Esophagus muscularis mucosa (tissue), 4 donors: ENCODE measurements around the gene RAD18. TPM values are rescaled to one million over a fixed set of nuclear protein-coding genes. Genes with fewer than 3 reads are reported as not detected.
A peak's percentile ranks its signal among the peaks of the same experiment; 100 is the strongest.

ENCODE experiments used
- DNase-seq: peaks from one replicate; pipeline ENCODE4 v3.0.0-alpha.2; 2017; ENCODE audit errors: extremely low spot score
- H3K27ac ChIP-seq, 4 donors: fragments of 200-600 bp; sonication (generic); replicated peaks in 1 of 4; 1 replicate in 3 of 4; 2 replicates in 1 of 4; pipeline ENCODE4 v1.5.1; 2016 to 2019; ENCODE audit warnings: mild to moderate bottlenecking in 1 of 4
- H3K27me3 ChIP-seq, 4 donors: fragments of 200-600 bp; sonication (generic); one replicate each; pipeline versions ENCODE4 v1.5.1 to v1.6.0; 2016 to 2019
- H3K36me3 ChIP-seq, 4 donors: fragments of 200-600 bp; sonication (generic); one replicate each; pipeline ENCODE4 v1.5.1; 2016 to 2019
- H3K4me1 ChIP-seq, 4 donors: fragments of 200-600 bp; sonication (generic); one replicate each; pipeline ENCODE4 v1.5.1; 2016 to 2019
- H3K4me3 ChIP-seq, 4 donors: fragments of 200-600 bp; sonication (generic); 1 replicate in 2 of 4; 2 replicates in 2 of 4; pipeline ENCODE4 v1.5.1; 2016 to 2019; ENCODE audit warnings: mild to moderate bottlenecking in 4 of 4, moderate library complexity in 1 of 4
- H3K9me3 ChIP-seq, 4 donors: fragments of 200-600 bp; sonication (generic); 1 replicate in 3 of 4; 2 replicates in 1 of 4; pipeline ENCODE4 v1.5.1; 2016 to 2019
- CTCF ChIP-seq, 3 experiments: fragments of 200-600 bp in 2 of 3; fragments of 450-650 bp in 1 of 3; sonication (generic) in 2 of 3; IDR thresholded peaks; one replicate each; pipeline ENCODE4 v1.5.1; 2017 to 2019; ENCODE audit warnings: antibody characterized with exemption in 3 of 3, mild to moderate bottlenecking in 2 of 3, moderate library complexity in 1 of 3
- EP300 ChIP-seq: sonication (generic); formaldehyde crosslinking; IDR thresholded peaks from one replicate; pipeline ENCODE4 v1.6.1; 2017; ENCODE audit warnings: antibody characterized with exemption
- POLR2A ChIP-seq: fragments of 450-650 bp; IDR thresholded peaks from one replicate; pipeline ENCODE4 v1.6.1; 2017; ENCODE audit warnings: antibody characterized with exemption, moderate library complexity, mild to moderate bottlenecking, low read depth
- POLR2AphosphoS5 ChIP-seq, 2 donors: sonication (generic); formaldehyde crosslinking; IDR thresholded peaks; one replicate each; pipeline ENCODE4 v1.6.1; 2017; ENCODE audit warnings: antibody characterized with exemption in 2 of 2
- WGBS: methylation state at CpG from one replicate; pipeline ENCODE4 v1.1.5; 2018; 5-methylcytosine and 5-hydroxymethylcytosine counted together
- intact Hi-C: fragments of 100-400 bp; cut with DNase I; formaldehyde crosslinking; loops from one replicate; pipeline ENCODE4 v1.15.1; 2023
- total RNA-seq, 4 donors: library from RNA; depleted of rRNA; stranded (reverse); fragments of >200 nt; gene quantifications; one replicate each; pipeline versions ENCODE4 v1.1.0 to v1.2.1, GENCODE V29; 2016

The RAD18 gene
- total RNA-seq, 4 donors from 2014 or later = 3.4 to 6.6 (median 5.2) TPM

- TF ChIP-seq CTCF (IDR thresholded peaks at IDR 0.05) = no peak
- no peak for TF ChIP-seq EP300
- no peak for TF ChIP-seq POLR2AphosphoS5 (IDR thresholded peaks at IDR 0.05)
- TF ChIP-seq POLR2A = no peak
- no peak for DNase-seq
- Histone ChIP-seq H3K4me3 (no peak overlapping the region), H3K36me3 (peaks cover 0 to 6% (median 3%) of the 10 kb centered on the region in 4 donors), H3K4me1 (peaks cover 0 to 9% (median 5%) of the 10 kb centered on the region in 4 donors), H3K27me3 (peaks cover 0 to 4% (median 0%) of the 10 kb centered on the region in 4 donors), H3K9me3 (peaks cover 0 to 8% (median 4%) of the 10 kb centered on the region in 4 donors), H3K27ac (no peak overlapping the region)
- WGBS = 93% methylated on average over 6 of the region's 6 CpGs
- intact Hi-C loops = no loop called here
Observed at GRCh38 chr3:8984081-8984480, 20.8 kb upstream of the RAD18 start.

GRCh38 chr3:8983591-8983990 lies 20.3 kb upstream of the RAD18 start:
- DNase-seq = no peak
- H3K36me3 ChIP-seq = peaks cover 0 to 6% (median 3%) of the 10 kb centered on the region in 4 donors
- no peak overlapping the region for H3K27ac ChIP-seq
- 97% methylated on average over 5 of the region's 5 CpGs for WGBS
- peaks cover 0 to 9% (median 5%) of the 10 kb centered on the region in 4 donors for H3K4me1 ChIP-seq
- H3K4me3 ChIP-seq = no peak overlapping the region
- H3K27me3 ChIP-seq = peaks cover 0 to 9% (median 0%) of the 10 kb centered on the region in 4 donors
- H3K9me3 ChIP-seq = peaks cover 0 to 11% (median 7%) of the 10 kb centered on the region in 4 donors
- no peak for TF ChIP-seq CTCF (IDR thresholded peaks at IDR 0.05)
- intact Hi-C loops = no loop called here

- Histone ChIP-seq H3K4me3 (no peak overlapping the region), H3K36me3 (peaks cover 0 to 6% (median 3%) of the 10 kb centered on the region in 4 donors), H3K4me1 (peaks cover 0 to 5% (median 5%) of the 10 kb centered on the region in 4 donors), H3K27ac (no peak overlapping the region), H3K27me3 (peaks cover 0 to 14% (median 0%) of the 10 kb centered on the region in 4 donors), H3K9me3 (peaks cover 0 to 11% (median 7%) of the 10 kb centered on the region in 4 donors)
- no peak for DNase-seq
- WGBS = 64% methylated on average over 1 of the region's 1 CpG
- TF ChIP-seq EP300 (no peak), CTCF (IDR thresholded peaks at IDR 0.05) (no peak), POLR2A (no peak), POLR2AphosphoS5 (IDR thresholded peaks at IDR 0.05) (no peak)
- intact Hi-C loops = no loop called here
Observed at GRCh38 chr3:8983026-8983425, 19.8 kb upstream of the RAD18 start.

GRCh38 chr3:8982509-8982908 lies 19.2 kb upstream of the RAD18 start:
- Histone ChIP-seq H3K9me3 (peaks cover 0 to 11% (median 7%) of the 10 kb centered on the region in 4 donors), H3K27ac (no peak overlapping the region), H3K4me3 (no peak overlapping the region), H3K36me3 (peaks cover 0 to 6% (median 3%) of the 10 kb centered on the region in 4 donors), H3K4me1 (peaks cover 0 to 5% (median 2%) of the 10 kb centered on the region in 4 donors), H3K27me3 (peaks cover 0 to 19% (median 0%) of the 10 kb centered on the region in 4 donors)
- TF ChIP-seq POLR2A (no peak), CTCF (IDR thresholded peaks at IDR 0.05) (no peak), POLR2AphosphoS5 (IDR thresholded peaks at IDR 0.05) (no peak), EP300 (no peak)
- DNase-seq = peak; percentile 90
- 24% methylated on average over 5 of the region's 5 CpGs for WGBS
- intact Hi-C loops = no loop called here

GRCh38 chr3:8981700-8982099 lies 18.4 kb upstream of the RAD18 start:
- intact Hi-C loops = no loop called here
- Histone ChIP-seq H3K4me1 (peaks cover 0 to 5% (median 2%) of the 10 kb centered on the region in 4 donors), H3K36me3 (peaks cover 0 to 6% (median 3%) of the 10 kb centered on the region in 4 donors), H3K27me3 (peaks cover 0 to 27% (median 0%) of the 10 kb centered on the region in 4 donors), H3K27ac (no peak overlapping the region), H3K9me3 (peaks cover 0 to 11% (median 7%) of the 10 kb centered on the region in 4 donors), H3K4me3 (no peak overlapping the region)
- DNase-seq = peak; percentile 89
- TF ChIP-seq POLR2A (no peak), CTCF (IDR thresholded peaks at IDR 0.05) (no peak), EP300 (no peak), POLR2AphosphoS5 (IDR thresholded peaks at IDR 0.05) (no peak)
- 80% methylated on average over 9 of the region's 9 CpGs for WGBS
